CD4-positive, alpha-beta T cell treated with Interleukin-10 for 1 hour (primary cell): ENCODE results near the gene TOM1L1.
A peak's percentile ranks its signal among the peaks of the same experiment; 100 is the strongest.

ENCODE experiments used
- DNase-seq: peaks from one replicate; pipeline ENCODE4 v3.0.0-alpha.2; 2020

Gene TOM1L1

GRCh38 chr17:55002458-55002857 is 101.8 kb downstream of the TOM1L1 start:
- no peak for DNase-seq

- DNase-seq, result no peak
These were observed 103.8 kb downstream of the TOM1L1 start for GRCh38 chr17:55004484-55004883.

GRCh38 chr17:55005520-55005919 is 104.9 kb downstream of the TOM1L1 start:
- peak; percentile 14 for DNase-seq
